ENCODE data around the gene SERPINI1. TPM values are rescaled to one million over a fixed set of nuclear protein-coding genes. Genes with fewer than 3 reads are reported as not detected.
A peak's percentile ranks its signal among the peaks of the same experiment; 100 is the strongest.

The SERPINI1 gene
- total and polyA plus RNA-seq, 11 donors: 5.6 to 18.5 (median 10.7) TPM

DNA sequence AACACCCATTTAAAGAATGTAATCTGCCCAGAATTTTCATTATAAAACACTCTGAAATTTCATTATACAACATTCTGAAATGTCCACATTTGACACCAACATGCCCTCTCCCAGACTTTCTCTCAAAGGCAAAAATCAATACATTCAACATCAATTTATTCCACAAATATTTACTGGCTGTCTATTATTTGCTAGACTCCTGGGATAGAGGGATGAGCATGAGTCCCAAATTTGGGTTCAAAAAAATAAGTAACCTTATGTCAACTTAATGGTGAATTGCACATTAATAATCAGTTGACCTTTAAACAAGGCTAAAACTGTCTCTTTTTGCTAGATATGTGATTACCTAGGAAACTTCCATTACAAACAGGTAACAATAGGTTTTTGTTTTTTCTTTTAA lies 109.0 kb downstream of the SERPINI1 start:
- DNase-seq: no peak
- H3K4me1 ChIP-seq: peaks cover 0 to 10% (median 4%) of the 10 kb centered on the region in 12 donors
- ATAC-seq: no peak
- TF ChIP-seq, protein P1, sequence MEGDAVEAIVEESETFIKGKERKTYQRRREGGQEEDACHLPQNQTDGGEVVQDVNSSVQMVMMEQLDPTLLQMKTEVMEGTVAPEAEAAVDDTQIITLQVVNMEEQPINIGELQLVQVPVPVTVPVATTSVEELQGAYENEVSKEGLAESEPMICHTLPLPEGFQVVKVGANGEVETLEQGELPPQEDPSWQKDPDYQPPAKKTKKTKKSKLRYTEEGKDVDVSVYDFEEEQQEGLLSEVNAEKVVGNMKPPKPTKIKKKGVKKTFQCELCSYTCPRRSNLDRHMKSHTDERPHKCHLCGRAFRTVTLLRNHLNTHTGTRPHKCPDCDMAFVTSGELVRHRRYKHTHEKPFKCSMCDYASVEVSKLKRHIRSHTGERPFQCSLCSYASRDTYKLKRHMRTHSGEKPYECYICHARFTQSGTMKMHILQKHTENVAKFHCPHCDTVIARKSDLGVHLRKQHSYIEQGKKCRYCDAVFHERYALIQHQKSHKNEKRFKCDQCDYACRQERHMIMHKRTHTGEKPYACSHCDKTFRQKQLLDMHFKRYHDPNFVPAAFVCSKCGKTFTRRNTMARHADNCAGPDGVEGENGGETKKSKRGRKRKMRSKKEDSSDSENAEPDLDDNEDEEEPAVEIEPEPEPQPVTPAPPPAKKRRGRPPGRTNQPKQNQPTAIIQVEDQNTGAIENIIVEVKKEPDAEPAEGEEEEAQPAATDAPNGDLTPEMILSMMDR (IDR thresholded peaks at IDR 0.05): no peak
- no peak for TF ChIP-seq POLR2A (IDR thresholded peaks at IDR 0.05)
- no peaks in the 10 kb centered on the region for H3K9me3 ChIP-seq
- H3K36me3 ChIP-seq: no peaks in the 10 kb centered on the region
- no peak overlapping the region for H3K4me3 ChIP-seq
- intact Hi-C loops (cut with DNase I): loop anchor here in 1 of 10 donors (10.0 kb wide), 1 partner anchor 200 kb away; no protein-coding TSS in a partner anchor
- no peak overlapping the region for H3K27ac ChIP-seq
- no peaks in the 10 kb centered on the region for H3K27me3 ChIP-seq

DNA sequence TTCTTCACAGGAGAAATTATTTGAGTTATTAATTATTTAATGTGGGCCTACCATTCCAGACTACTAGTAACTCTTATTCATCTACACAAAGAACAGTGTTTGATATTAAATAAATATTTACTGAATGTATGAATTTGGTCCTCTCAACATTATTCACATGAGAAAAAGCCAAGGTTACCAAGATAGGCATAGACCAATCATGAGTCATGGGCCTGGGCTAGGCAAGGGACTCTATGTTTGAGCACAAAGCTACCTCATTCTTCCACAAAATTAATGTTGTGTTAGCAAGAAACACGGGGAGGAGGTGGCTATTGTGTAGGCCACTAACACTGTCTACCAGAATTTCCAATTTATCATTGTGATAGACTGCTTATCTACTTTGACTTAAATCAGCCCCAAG lies 115.7 kb downstream of the SERPINI1 start:
- no peak for ATAC-seq
- intact Hi-C loops (cut with DNase I): no loop called here

DNA sequence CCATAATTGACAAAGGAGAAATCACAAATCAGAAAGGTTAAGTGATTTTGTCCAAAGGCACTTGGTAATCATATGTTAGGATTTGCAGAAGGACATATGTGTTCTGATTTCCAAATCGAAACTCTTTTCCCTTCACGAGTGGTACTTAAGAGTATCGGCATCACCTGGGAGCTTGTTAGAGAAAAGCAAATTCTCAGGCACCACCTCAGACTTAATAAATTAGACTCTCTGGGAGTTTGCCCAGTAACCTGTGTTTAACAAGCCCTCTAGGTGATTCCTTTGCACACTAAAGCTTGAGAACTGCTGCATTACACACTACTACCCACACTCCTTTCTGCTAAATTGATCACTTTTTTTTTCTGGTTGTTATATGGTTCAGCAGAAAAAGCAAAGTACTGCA lies 116.2 kb downstream of the SERPINI1 start:
- Histone ChIP-seq H3K36me3 (no peaks in the 10 kb centered on the region), H3K4me3 (no peak overlapping the region), H3K9me3 (no peaks in the 10 kb centered on the region), H3K27me3 (no peaks in the 10 kb centered on the region), H3K27ac (no peak overlapping the region), H3K4me1 (peaks cover 0 to 11% (median 0%) of the 10 kb centered on the region in 12 donors)
- WGBS, 4 donors: 95 to 98% (median 96%) methylated on average over 3 of the region's 3 CpGs
- no peak for DNase-seq
- intact Hi-C loops (cut with DNase I): no loop called here
- ATAC-seq: no peak
- no peak for TF ChIP-seq POLR2A (IDR thresholded peaks at IDR 0.05)
- TF ChIP-seq, protein P1 (IDR thresholded peaks at IDR 0.05): no peak

More for the DNA sequence above, 115.7 kb downstream of the SERPINI1 start:
- 50 to 72% (median 56%) methylated on average over 1 of the region's 1 CpG for WGBS, 4 donors
- H3K9me3 ChIP-seq: no peaks in the 10 kb centered on the region
- no peak for DNase-seq
- peaks cover 0 to 11% (median 0%) of the 10 kb centered on the region in 12 donors for H3K4me1 ChIP-seq
- H3K36me3 ChIP-seq: no peaks in the 10 kb centered on the region
- TF ChIP-seq POLR2A (IDR thresholded peaks at IDR 0.05): no peak
- TF ChIP-seq, protein P1 (IDR thresholded peaks at IDR 0.05): no peak
- no peak overlapping the region for H3K4me3 ChIP-seq
- H3K27ac ChIP-seq: no peak overlapping the region
- no peaks in the 10 kb centered on the region for H3K27me3 ChIP-seq

GRCh38 chr3:167852216-167852615 lies 116.7 kb downstream of the SERPINI1 start:
- no peak for DNase-seq
- Histone ChIP-seq H3K4me3 (no peak overlapping the region), H3K36me3 (no peaks in the 10 kb centered on the region), H3K27me3 (no peaks in the 10 kb centered on the region), H3K9me3 (no peaks in the 10 kb centered on the region), H3K27ac (peak overlapping the region in 3 of 12 donors; percentile 27 to 31 (median 29)), H3K4me1 (peaks cover 0 to 11% (median 0%) of the 10 kb centered on the region in 12 donors)
- 66 to 74% (median 72%) methylated on average over 2 of the region's 2 CpGs for WGBS, 4 donors
- no peak for ATAC-seq
- intact Hi-C loops (cut with DNase I): no loop called here
- no peak for TF ChIP-seq POLR2A (IDR thresholded peaks at IDR 0.05)
- TF ChIP-seq, protein P1 (IDR thresholded peaks at IDR 0.05): no peak
